Large intestine (tissue), 3 donors: ENCODE measurements around the gene C7. TPM values are rescaled to one million over a fixed set of nuclear protein-coding genes. Genes with fewer than 3 reads are reported as not detected.

Experiments used
- DNase-seq, 2 donors: peaks; one replicate each; pipeline versions ENCODE4 v3.0.0 to v3.0.0-alpha.2; 2013
- H3K27ac ChIP-seq: one replicate; pipeline ENCODE4 v1.5.1; 2013; ENCODE audit warnings: low read length
- H3K27me3 ChIP-seq: 2 replicates; pipeline ENCODE4 v1.6.1; 2013; ENCODE audit warnings: low read length; ENCODE audit not compliant: control insufficient read depth, insufficient read depth
- H3K36me3 ChIP-seq: 2 replicates; pipeline ENCODE4 v1.6.1; 2013; ENCODE audit warnings: low read length; ENCODE audit not compliant: control insufficient read depth, insufficient read depth
- H3K4me1 ChIP-seq: one replicate; pipeline ENCODE4 v1.6.1; 2013; ENCODE audit warnings: low read length; ENCODE audit not compliant: control insufficient read depth, insufficient read depth
- H3K4me3 ChIP-seq: one replicate; pipeline ENCODE4 v1.5.1; 2013; ENCODE audit warnings: low read length
- H3K9me3 ChIP-seq: one replicate; pipeline ENCODE4 v1.6.1; 2013; ENCODE audit warnings: mild to moderate bottlenecking, low read depth, low read length, moderate library complexity; ENCODE audit not compliant: control insufficient read depth
- WGBS: methylation state at CpG from one replicate; pipeline ENCODE4 v1.1.5; 2013; ENCODE audit warnings: low lambda C conversion rate; ENCODE audit not compliant: insufficient coverage; 5-methylcytosine and 5-hydroxymethylcytosine counted together
- polyA plus RNA-seq: library from polyadenylated mRNA; unstranded; fragments of 120-200 nt; gene quantifications from one replicate; pipeline ENCODE4 v1.2.1, GENCODE V29; 2013

The C7 gene
- polyA plus RNA-seq, 1 donor: 53.9 TPM

- 100% methylated on average over 1 of the region's 1 CpG for WGBS
Observed at GRCh38 chr5:40960037-40960436, 50.7 kb downstream of the C7 start.

GRCh38 chr5:40962207-40962955 lies 53.1 kb downstream of the C7 start:
- WGBS: 67% methylated on average over 1 of the region's 4 CpGs

More at GRCh38 chr5:40960037-40960436, 50.7 kb downstream of the C7 start:
- Histone ChIP-seq H3K36me3 (peaks cover 8% of the 10 kb centered on the region), H3K27me3 (no peaks in the 10 kb centered on the region), H3K4me3 (no peak overlapping the region), H3K4me1 (no peaks in the 10 kb centered on the region), H3K9me3 (peaks cover 3% of the 10 kb centered on the region), H3K27ac (no peak overlapping the region)
- DNase-seq: no peak

GRCh38 chr5:40972434-40972833 lies 63.1 kb downstream of the C7 start:
- Histone ChIP-seq H3K9me3 (no peaks in the 10 kb centered on the region), H3K4me3 (no peak overlapping the region), H3K27me3 (no peaks in the 10 kb centered on the region), H3K4me1 (no peaks in the 10 kb centered on the region), H3K36me3 (no peaks in the 10 kb centered on the region), H3K27ac (no peak overlapping the region)
- no peak for DNase-seq
- WGBS: no CpG with 5 or more reads among the region's 2 CpGs

More at GRCh38 chr5:40962207-40962955, 53.1 kb downstream of the C7 start:
- Histone ChIP-seq H3K27me3 (no peaks in the 10 kb centered on the region), H3K36me3 (peaks cover 8% of the 10 kb centered on the region), H3K4me1 (no peaks in the 10 kb centered on the region), H3K9me3 (peaks cover 3% of the 10 kb centered on the region), H3K4me3 (no peak overlapping the region), H3K27ac (no peak overlapping the region)
- DNase-seq: no peak

GRCh38 chr5:40973364-40974004 lies 64.2 kb downstream of the C7 start:
- no peak overlapping the region for H3K27ac ChIP-seq
- WGBS: 80% methylated on average over 1 of the region's 3 CpGs
- no peaks in the 10 kb centered on the region for H3K4me1 ChIP-seq
- no peaks in the 10 kb centered on the region for H3K36me3 ChIP-seq
- H3K27me3 ChIP-seq: no peaks in the 10 kb centered on the region
- no peaks in the 10 kb centered on the region for H3K9me3 ChIP-seq
- no peak overlapping the region for H3K4me3 ChIP-seq
- DNase-seq: no peak

GRCh38 chr5:40976041-40976440 lies 66.7 kb downstream of the C7 start:
- Histone ChIP-seq H3K4me1 (no peaks in the 10 kb centered on the region), H3K27me3 (no peaks in the 10 kb centered on the region), H3K4me3 (no peak overlapping the region), H3K9me3 (no peaks in the 10 kb centered on the region), H3K36me3 (no peaks in the 10 kb centered on the region), H3K27ac (no peak overlapping the region)
- DNase-seq: no peak
- 100% methylated on average over 1 of the region's 3 CpGs for WGBS

GRCh38 chr5:40976836-40977235 lies 67.5 kb downstream of the C7 start:
- H3K9me3 ChIP-seq: no peaks in the 10 kb centered on the region
- no CpG with 5 or more reads among the region's 3 CpGs for WGBS
- no peak overlapping the region for H3K27ac ChIP-seq
- no peaks in the 10 kb centered on the region for H3K27me3 ChIP-seq
- H3K4me3 ChIP-seq: no peak overlapping the region
- DNase-seq: no peak
- H3K36me3 ChIP-seq: no peaks in the 10 kb centered on the region
- H3K4me1 ChIP-seq: no peaks in the 10 kb centered on the region

GRCh38 chr5:40981420-40981819 lies 72.1 kb downstream of the C7 start:
- Histone ChIP-seq H3K27ac (no peak overlapping the region), H3K4me3 (no peak overlapping the region), H3K4me1 (no peaks in the 10 kb centered on the region), H3K9me3 (no peaks in the 10 kb centered on the region), H3K27me3 (no peaks in the 10 kb centered on the region), H3K36me3 (no peaks in the 10 kb centered on the region)
- DNase-seq: no peak
- WGBS: 100% methylated on average over 1 of the region's 9 CpGs

- H3K9me3 ChIP-seq: no peaks in the 10 kb centered on the region
- H3K36me3 ChIP-seq: no peaks in the 10 kb centered on the region
- no peak overlapping the region for H3K27ac ChIP-seq
- H3K4me1 ChIP-seq: no peaks in the 10 kb centered on the region
- H3K27me3 ChIP-seq: no peaks in the 10 kb centered on the region
- no peak overlapping the region for H3K4me3 ChIP-seq
- WGBS: no CpG with 5 or more reads among the region's 3 CpGs
- DNase-seq: no peak
Observed at GRCh38 chr5:40983781-40984180, 74.5 kb downstream of the C7 start.

GRCh38 chr5:40984884-40985283 lies 75.6 kb downstream of the C7 start:
- WGBS: 100% methylated on average over 1 of the region's 3 CpGs
- no peak overlapping the region for H3K4me3 ChIP-seq
- H3K27me3 ChIP-seq: no peaks in the 10 kb centered on the region
- no peak for DNase-seq
- H3K9me3 ChIP-seq: no peaks in the 10 kb centered on the region
- no peaks in the 10 kb centered on the region for H3K4me1 ChIP-seq
- H3K36me3 ChIP-seq: no peaks in the 10 kb centered on the region
- H3K27ac ChIP-seq: no peak overlapping the region

- 17% methylated on average over 1 of the region's 4 CpGs for WGBS
- DNase-seq: no peak
- H3K4me3 ChIP-seq: no peak overlapping the region
- peaks cover 4% of the 10 kb centered on the region for H3K4me1 ChIP-seq
- H3K36me3 ChIP-seq: no peaks in the 10 kb centered on the region
- H3K27ac ChIP-seq: no peak overlapping the region
- H3K27me3 ChIP-seq: no peaks in the 10 kb centered on the region
- H3K9me3 ChIP-seq: no peaks in the 10 kb centered on the region
Observed at GRCh38 chr5:40985501-40985900, 76.2 kb downstream of the C7 start.
